HepG2 (cell line): ENCODE results near the gene USP15. TPM values are rescaled to one million over a fixed set of nuclear protein-coding genes. Genes with fewer than 3 reads are reported as not detected.

Experiments used
- ATAC-seq: fragments of 200-7000 bp; cut with Tn5 transposase; 3 replicates; pipeline ENCODE4 v1.9.1; 2020; ENCODE audit warnings: mild to moderate bottlenecking, moderate library complexity
- BruUV-seq: library from RNA; stranded (reverse); fragments of 400-500 nt; replicated peaks from 2 replicates; lab custom pipeline; 2021; lab: Mats Ljungman, UMichigan
- CTCF ChIA-PET: fragments of 300-600 bp; formaldehyde crosslinking; extraction: SDS; loops from one replicate; lab custom pipeline; 2021; ENCODE audit warnings: low total read pairs, inconsistent platforms, low intra/inter-chr PET ratio; lab: Yijun Ruan, JAX
- POLR2A ChIA-PET: fragments of 350-600 bp; sonication (Branson Sonifier 250); formaldehyde crosslinking; loops from one replicate; lab custom pipeline; 2020; ENCODE audit warnings: antibody characterized with exemption, inconsistent platforms; lab: Yijun Ruan, JAX
- DNase-seq: peaks from one replicate; pipeline ENCODE4 v3.0.0-alpha.2; 2015; ENCODE audit warnings: low spot score
- FAIRE-seq: peaks from 3 replicates; lab custom pipeline; 2011; peaks lifted over from hg19 to GRCh38; lab: Jason Lieb, UNC
- H2AFZ ChIP-seq: one replicate; pipeline ENCODE4 v1.6.1; 2011; ENCODE audit warnings: low read length, inconsistent platforms
- H3K27ac ChIP-seq: fragments of 300-600 bp; 3 replicates; pipeline ENCODE4 v1.8.0; 2011; ENCODE audit warnings: mixed run types, mild to moderate bottlenecking, mixed read lengths, low read length, inconsistent platforms; ENCODE audit not compliant: insufficient read depth; ENCODE audit errors: extremely low read length
- H3K27me3 ChIP-seq, 2 experiments: fragments of 200-600 bp in 1 of 2; 2 replicates in 1 of 2; 3 replicates in 1 of 2; pipeline versions ENCODE4 v1.6.0 to v1.8.0; 2011; ENCODE audit warnings: low read length in 2 of 2, mild to moderate bottlenecking in 2 of 2, moderate library complexity in 2 of 2, inconsistent platforms in 1 of 2; ENCODE audit not compliant: insufficient read depth in 2 of 2, control insufficient read depth in 1 of 2
- H3K36me3 ChIP-seq, 2 experiments: fragments of 200-600 bp in 1 of 2; replicated peaks in 1 of 2; 2 replicates in 1 of 2; 3 replicates in 1 of 2; pipeline versions ENCODE4 v1.5.1 to v1.8.0; 2011; ENCODE audit warnings: low read length in 2 of 2, inconsistent platforms in 1 of 2; ENCODE audit not compliant: insufficient read depth in 2 of 2, control insufficient read depth in 1 of 2
- H3K4me1 ChIP-seq: 2 replicates; pipeline ENCODE4 v1.5.1; 2012; ENCODE audit warnings: low read length, inconsistent platforms; ENCODE audit not compliant: insufficient read depth
- H3K4me2 ChIP-seq: 2 replicates; pipeline ENCODE4 v1.6.0; 2011; ENCODE audit warnings: low read depth, low read length, inconsistent platforms
- H3K4me3 ChIP-seq, 3 experiments: fragments of 200-600 bp in 1 of 3; sonication (generic), shearing (Covaris generic) in 1 of 3; replicated peaks in 1 of 3; 2 replicates each; pipeline ENCODE4 v1.5.1; 2011 to 2016; ENCODE audit warnings: low read length in 3 of 3, inconsistent platforms in 2 of 3, low read depth in 2 of 3, mild to moderate bottlenecking in 2 of 3, control low read depth in 1 of 3, mixed read lengths in 1 of 3; ENCODE audit not compliant: insufficient read depth in 1 of 3
- H3K79me2 ChIP-seq: one replicate; pipeline ENCODE4 v1.6.1; 2011; ENCODE audit warnings: low read length, inconsistent platforms; ENCODE audit not compliant: insufficient read depth
- H3K9ac ChIP-seq: 2 replicates; pipeline ENCODE4 v1.6.0; 2011; ENCODE audit warnings: mild to moderate bottlenecking, low read depth, low read length, inconsistent platforms; ENCODE audit not compliant: insufficient read depth
- H3K9me3 ChIP-seq: 2 replicates; pipeline ENCODE4 v1.5.1; 2012; ENCODE audit warnings: mild to moderate bottlenecking, low read length
- H4K20me1 ChIP-seq: 2 replicates; pipeline ENCODE4 v1.6.0; 2011; ENCODE audit warnings: inconsistent platforms, mild to moderate bottlenecking, low read length, moderate library complexity; ENCODE audit not compliant: insufficient read depth
- CREBL2 ChIP-seq: sonication (generic); formaldehyde crosslinking; IDR thresholded peaks from 2 replicates; pipeline ENCODE4 v1.8.1; 2023; ENCODE audit warnings: missing genetic modification reagents, mild to moderate bottlenecking, borderline replicate concordance
- CTCF ChIP-seq: sonication (generic); formaldehyde crosslinking; IDR thresholded peaks from 2 replicates; pipeline ENCODE4 v1.5.0; 2020; ENCODE audit warnings: mild to moderate bottlenecking, missing genetic modification reagents, moderate library complexity
- HNRNPH1 ChIP-seq: fragments of 200-400 bp; formaldehyde crosslinking; optimal IDR thresholded peaks from 2 replicates; pipeline ENCODE3; 2017; ENCODE audit warnings: mild to moderate bottlenecking, low read depth, low read length
- IKZF1 ChIP-seq: fragments of 450-650 bp; IDR thresholded peaks from 2 replicates; pipeline ENCODE4 v1.7.1; 2016
- MATR3 ChIP-seq: sonication (generic); formaldehyde crosslinking; IDR thresholded peaks from 2 replicates; pipeline ENCODE4 v1.4.0; 2020; ENCODE audit warnings: missing genetic modification reagents
- YEATS2 ChIP-seq: sonication (generic); formaldehyde crosslinking; IDR thresholded peaks from 2 replicates; pipeline ENCODE4 v1.4.0; 2020; ENCODE audit warnings: missing genetic modification reagents, borderline replicate concordance
- ZNF605 ChIP-seq: sonication (generic); formaldehyde crosslinking; IDR thresholded peaks from 2 replicates; pipeline ENCODE4 v1.8.0; 2022; ENCODE audit warnings: mild to moderate bottlenecking, missing genetic modification reagents
- ZNF616 ChIP-seq: sonication (generic); formaldehyde crosslinking; IDR thresholded peaks from 2 replicates; pipeline ENCODE4 v1.5.0; 2020; ENCODE audit warnings: low read depth, mild to moderate bottlenecking, missing genetic modification reagents
- ZSCAN22 ChIP-seq: sonication (generic); formaldehyde crosslinking; IDR thresholded peaks from 2 replicates; pipeline ENCODE4 v1.4.0; 2020; ENCODE audit warnings: mild to moderate bottlenecking, missing genetic modification reagents
- WGBS: methylation state at CpG from one replicate; pipeline ENCODE4 v1.1.6; 2017; ENCODE audit warnings: low lambda C conversion rate; 5-methylcytosine and 5-hydroxymethylcytosine counted together
- in situ Hi-C: cut with HindIII; loops from 2 replicates; pipeline ENCODE4 v1.10.0; 2017; ENCODE audit warnings: low pct_unique_long_range_greater_than_20kb; ENCODE audit not compliant: extremely low pct_ligation_motif_present
- intact Hi-C: fragments of 100-400 bp; cut with micrococcal nuclease; formaldehyde crosslinking; loops from one replicate; pipeline ENCODE4 v1.10.0; 2022; ENCODE audit not compliant: unreplicated experiment
- polyA plus RNA-seq, 8 experiments: library from polyadenylated mRNA; depleted of rRNA in 3 of 8; stranded (reverse) in 7 of 8; unstranded in 1 of 8; fragments of >200 nt; fragmentation: Illumina TruSeq in 4 of 8; extraction: Trizol in 4 of 8; gene quantifications; 2 replicates each; pipeline versions ENCODE4 v1.2.1 to v1.2.3, GENCODE V29; 2011 to 2016; ENCODE audit warnings: low read depth in 4 of 8, missing spikeins in 1 of 8, mixed read lengths in 1 of 8; ENCODE audit not compliant: insufficient read depth in 1 of 8
- total RNA-seq, 5 experiments: library from RNA; depleted of rRNA; stranded (reverse); fragments of >200 nt; fragmentation: Illumina TruSeq; extraction: Trizol; gene quantifications; 2 replicates each; pipeline ENCODE4 v1.2.3, GENCODE V29; 2016; ENCODE audit warnings: low read depth in 1 of 5
- TF ChIP-seq, protein P1 (sequence below): sonication (generic); formaldehyde crosslinking; IDR thresholded peaks from 2 replicates; pipeline ENCODE4 v1.5.0; 2020; ENCODE audit warnings: mild to moderate bottlenecking, missing genetic modification reagents

Gene USP15
- total and polyA plus RNA-seq, 2 of the 13 experiments (the other 11 are each of a cell fraction or from before 2014, with no cell fraction given), result 17.3 to 51.7 TPM

- Histone ChIP-seq H4K20me1 (no peaks in the 10 kb centered on the region), H3K27ac (no peak overlapping the region), H3K27me3 (no peaks in the 10 kb centered on the region), H3K4me2 (no peak overlapping the region), H3K4me3 (no peak overlapping the region), H3K4me1 (no peaks in the 10 kb centered on the region), H3K79me2 (no peaks in the 10 kb centered on the region), H2AFZ (no peak overlapping the region), H3K36me3 (peaks cover 0 to 7% of the 10 kb centered on the region in 2 experiments; a peak in 2 of 5 replicates), H3K9me3 (no peaks in the 10 kb centered on the region), H3K9ac (no peak overlapping the region)
- FAIRE-seq, result no peak
- 95% methylated on average over 3 of the region's 3 CpGs for WGBS
- no TSS peak for BruUV-seq
- DNase-seq, result no peak
- ATAC-seq, result no peak
- TF ChIP-seq YEATS2 (CRISPR knock-in tag) (no peak), ZNF605 (CRISPR knock-in tag) (no peak), CREBL2 (no peak), MATR3 (no peak), CTCF (CRISPR knock-in tag) (no peak), IKZF1 (no peak)
- CTCF ChIA-PET, result no interaction called here
- in situ Hi-C loops (no loop called here), intact Hi-C loops (no loop called here)
- POLR2A ChIA-PET, result no interaction called here
Observed at GRCh38 chr12:62409068-62409467, 148.9 kb downstream of the USP15 start.

DNA sequence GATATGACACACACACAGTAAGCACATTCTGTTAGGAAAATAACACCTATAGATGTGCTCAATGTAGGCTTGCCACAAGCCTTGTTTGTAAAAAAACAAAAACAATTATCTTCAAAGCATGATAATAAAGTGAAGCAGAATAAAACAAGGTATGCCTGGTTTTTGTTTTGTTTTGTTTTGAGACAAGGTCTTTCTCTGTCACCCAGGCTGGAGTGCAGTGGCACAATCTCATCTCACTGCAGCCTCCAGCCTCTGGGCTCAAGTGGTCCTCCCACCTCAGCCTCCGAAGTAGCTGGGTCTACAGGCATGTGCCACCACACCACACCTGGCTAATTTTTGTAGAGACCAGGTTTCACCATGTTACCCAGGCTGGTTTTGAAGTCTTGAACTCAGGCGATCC is 154.0 kb downstream of the USP15 start:
- Histone ChIP-seq H3K4me2 (no peak overlapping the region), H2AFZ (no peak overlapping the region), H3K9ac (no peak overlapping the region), H3K36me3 (no peaks in the 10 kb centered on the region), H3K79me2 (no peaks in the 10 kb centered on the region), H3K4me3 (no peak overlapping the region), H3K4me1 (no peaks in the 10 kb centered on the region), H3K27me3 (no peaks in the 10 kb centered on the region), H3K9me3 (no peaks in the 10 kb centered on the region), H4K20me1 (no peaks in the 10 kb centered on the region), H3K27ac (no peak overlapping the region)
- ChIA-PET POLR2A (no interaction called here), CTCF (no interaction called here)
- DNase-seq, result no peak
- ATAC-seq, result no peak
- TF ChIP-seq ZSCAN22 (CRISPR knock-in tag) (no peak), ZNF616 (CRISPR knock-in tag) (no peak), HNRNPH1 (no peak)
- TF ChIP-seq, protein P1, sequence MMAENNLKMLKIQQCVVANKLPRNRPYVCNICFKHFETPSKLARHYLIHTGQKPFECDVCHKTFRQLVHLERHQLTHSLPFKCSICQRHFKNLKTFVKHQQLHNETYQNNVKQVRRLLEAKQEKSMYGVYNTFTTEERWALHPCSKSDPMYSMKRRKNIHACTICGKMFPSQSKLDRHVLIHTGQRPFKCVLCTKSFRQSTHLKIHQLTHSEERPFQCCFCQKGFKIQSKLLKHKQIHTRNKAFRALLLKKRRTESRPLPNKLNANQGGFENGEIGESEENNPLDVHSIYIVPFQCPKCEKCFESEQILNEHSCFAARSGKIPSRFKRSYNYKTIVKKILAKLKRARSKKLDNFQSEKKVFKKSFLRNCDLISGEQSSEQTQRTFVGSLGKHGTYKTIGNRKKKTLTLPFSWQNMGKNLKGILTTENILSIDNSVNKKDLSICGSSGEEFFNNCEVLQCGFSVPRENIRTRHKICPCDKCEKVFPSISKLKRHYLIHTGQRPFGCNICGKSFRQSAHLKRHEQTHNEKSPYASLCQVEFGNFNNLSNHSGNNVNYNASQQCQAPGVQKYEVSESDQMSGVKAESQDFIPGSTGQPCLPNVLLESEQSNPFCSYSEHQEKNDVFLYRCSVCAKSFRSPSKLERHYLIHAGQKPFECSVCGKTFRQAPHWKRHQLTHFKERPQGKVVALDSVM (CRISPR knock-in tag), result peak; percentile 58
- BruUV-seq, result no TSS peak
- no peak for FAIRE-seq
- 90% methylated on average over 2 of the region's 2 CpGs for WGBS
- in situ Hi-C loops, result no loop called here
- intact Hi-C loops, result no loop called here
